ENCODE data around the gene SGCA. TPM values are rescaled to one million over a fixed set of nuclear protein-coding genes. Genes with fewer than 3 reads are reported as not detected.

Gene SGCA
- total and polyA plus RNA-seq, 2 of the 13 experiments (the other 11 are each of a cell fraction or from before 2014, with no cell fraction given), result not detected

DNA sequence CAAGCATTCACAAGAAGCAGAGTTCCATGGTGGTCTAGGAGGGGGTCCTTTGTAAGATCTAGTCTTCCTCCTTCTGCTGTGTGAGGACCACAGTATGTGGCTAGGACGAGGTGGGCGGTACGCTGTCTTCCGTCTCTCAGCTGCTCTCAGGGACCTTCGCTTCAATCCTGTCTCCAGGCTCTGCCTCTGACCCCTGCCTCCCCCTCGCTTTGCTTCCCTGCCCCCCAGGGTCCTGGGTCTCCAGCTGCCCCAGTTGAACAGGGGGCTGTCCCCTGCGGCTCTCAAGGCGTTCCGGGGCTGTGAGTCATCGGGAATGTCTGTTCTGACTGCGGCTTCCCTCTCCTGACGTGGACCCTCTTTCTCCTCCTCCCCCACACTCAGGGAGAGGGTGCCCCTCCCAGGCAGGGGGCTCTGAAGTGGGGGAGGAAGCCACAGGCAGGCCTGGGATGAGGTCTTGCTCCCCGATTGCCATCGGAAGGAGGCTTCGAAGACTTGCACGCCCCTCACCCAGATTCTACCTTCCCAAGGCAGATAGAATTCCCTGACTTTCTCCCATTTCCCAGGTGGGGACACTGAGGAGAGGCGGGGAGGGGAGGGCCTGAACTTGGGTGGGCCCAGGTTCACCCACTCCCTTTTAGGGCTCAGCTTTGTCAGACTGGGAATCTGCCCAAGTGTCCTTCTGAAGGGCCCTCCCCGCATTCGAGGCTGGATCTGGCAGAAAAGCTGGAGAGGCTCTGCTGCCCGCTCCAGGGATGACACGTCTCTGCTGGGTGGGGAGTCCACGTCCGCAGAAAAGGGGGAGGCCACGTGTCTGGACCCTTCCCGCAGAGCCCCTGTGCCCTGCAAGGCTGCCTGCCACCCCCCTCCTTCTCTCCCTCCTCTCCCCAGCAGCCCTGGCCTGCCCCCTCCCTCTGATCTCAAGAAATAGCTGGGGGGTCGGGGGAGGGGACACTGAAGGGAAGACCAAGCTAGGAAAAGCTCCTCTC is 44.7 kb downstream of the SGCA start (continued):
- no peak for TF ChIP-seq ZNF672 (CRISPR knock-in tag; IDR thresholded peaks at IDR 0.05)
- TF ChIP-seq ZNF160 (CRISPR knock-in tag; IDR thresholded peaks at IDR 0.05), result no peak
- peak; percentile 56; the same call in 1 of the 2 replicates for TF ChIP-seq HIVEP1 (CRISPR knock-in tag; IDR thresholded peaks at IDR 0.05)
- TF ChIP-seq CBX1 (IDR thresholded peaks at IDR 0.05; ENCODE audit: low read depth), result no peak
- TF ChIP-seq JUNB (CRISPR knock-in tag; IDR thresholded peaks at IDR 0.05; ENCODE audit: borderline replicate concordance), result peak; percentile 87
- no peak for TF ChIP-seq NCOR1 (IDR thresholded peaks at IDR 0.05; ENCODE audit: borderline replicate concordance, low read length)
- TF ChIP-seq SATB2 (CRISPR knock-in tag; IDR thresholded peaks at IDR 0.05), result no peak
- no peak for TF ChIP-seq CAMTA2 (CRISPR knock-in tag; IDR thresholded peaks at IDR 0.05; ENCODE audit: borderline replicate concordance)
- TF ChIP-seq ZNF414 (CRISPR knock-in tag; IDR thresholded peaks at IDR 0.05), result no peak
- TF ChIP-seq NFYB (CRISPR knock-in tag; IDR thresholded peaks at IDR 0.05), result no peak
- TF ChIP-seq MAFF (IDR thresholded peaks at IDR 0.05; ENCODE audit: low read depth, low read length), result no peak
- 0 out of 2 replicates have a peak, but pooled peaks have one; percentile 53 for TF ChIP-seq ZNF556 (CRISPR knock-in tag; IDR thresholded peaks at IDR 0.05; ENCODE audit: borderline replicate concordance)
- no peak for TF ChIP-seq ZFX (CRISPR knock-in tag; IDR thresholded peaks at IDR 0.05; ENCODE audit: low read depth)
- TF ChIP-seq ZNF777 (CRISPR knock-in tag; IDR thresholded peaks at IDR 0.05), result no peak
- TF ChIP-seq CC2D1A (CRISPR knock-in tag; IDR thresholded peaks at IDR 0.05), result no peak
- TF ChIP-seq CCDC6 (CRISPR knock-in tag; IDR thresholded peaks at IDR 0.05), result no peak
- no peak for TF ChIP-seq ZNF549 (CRISPR knock-in tag; IDR thresholded peaks at IDR 0.05)
- TF ChIP-seq UBTF (CRISPR knock-in tag; IDR thresholded peaks at IDR 0.05), result no peak
- TF ChIP-seq, protein P1, sequence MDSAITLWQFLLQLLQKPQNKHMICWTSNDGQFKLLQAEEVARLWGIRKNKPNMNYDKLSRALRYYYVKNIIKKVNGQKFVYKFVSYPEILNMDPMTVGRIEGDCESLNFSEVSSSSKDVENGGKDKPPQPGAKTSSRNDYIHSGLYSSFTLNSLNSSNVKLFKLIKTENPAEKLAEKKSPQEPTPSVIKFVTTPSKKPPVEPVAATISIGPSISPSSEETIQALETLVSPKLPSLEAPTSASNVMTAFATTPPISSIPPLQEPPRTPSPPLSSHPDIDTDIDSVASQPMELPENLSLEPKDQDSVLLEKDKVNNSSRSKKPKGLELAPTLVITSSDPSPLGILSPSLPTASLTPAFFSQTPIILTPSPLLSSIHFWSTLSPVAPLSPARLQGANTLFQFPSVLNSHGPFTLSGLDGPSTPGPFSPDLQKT (CRISPR knock-in tag; IDR thresholded peaks at IDR 0.05; ENCODE audit: borderline replicate concordance), result no peak
- 0 out of 2 replicates have a peak, but pooled peaks have one; percentile 33 for TF ChIP-seq ZZZ3 (CRISPR knock-in tag; IDR thresholded peaks at IDR 0.05; ENCODE audit: borderline replicate concordance)
- no peak for TF ChIP-seq BCL6 (CRISPR knock-in tag; IDR thresholded peaks at IDR 0.05)
- TF ChIP-seq NCOA2 (CRISPR knock-in tag; IDR thresholded peaks at IDR 0.05), result no peak
- no peak for TF ChIP-seq ATF7-NPFF (CRISPR knock-in tag; IDR thresholded peaks at IDR 0.05; ENCODE audit: low read depth)
- TF ChIP-seq ZNF350 (CRISPR knock-in tag; IDR thresholded peaks at IDR 0.05; ENCODE audit: borderline replicate concordance, low read depth), result no peak
- TF ChIP-seq SSRP1 (CRISPR knock-in tag; IDR thresholded peaks at IDR 0.05), result no peak
- TF ChIP-seq ATM (IDR thresholded peaks at IDR 0.05; ENCODE audit: borderline replicate concordance), result no peak
- TF ChIP-seq ZNF251 (CRISPR knock-in tag; IDR thresholded peaks at IDR 0.05), result no peak
- TF ChIP-seq ZNF678 (CRISPR knock-in tag; IDR thresholded peaks at IDR 0.05), result 0 out of 2 replicates have a peak, but pooled peaks have one; percentile 33
